KG1 (cell line): Measurements from ENCODE around the gene ZNF566.
"Not testable (repeated sequence)": the region's sequence is repeated elsewhere in the genome, so short reads cannot be mapped to it uniquely, and the experiment has no call there.

Source experiments
- DNase-seq: peaks from one replicate; lab custom pipeline; 2025; lab: John Stamatoyannopoulos, UW

ZNF566 gene

GRCh38 chr19:36489118-36489919 lies at the start of gene ZNF566:
Gene ZNF566 (minus strand): TSS chr19:36489561. CDS start chr19:36476557, 13,004 bp downstream.
- peak; percentile 85 for DNase-seq

- DNase-seq, result no peak
Measured at GRCh38 chr19:36528921-36529518, 39.7 kb upstream of the ZNF566 start.

- peak; percentile 91 for DNase-seq
Measured at GRCh38 chr19:36528194-36528920, 39.0 kb upstream of the ZNF566 start, which contains the start of gene ZNF260. Gene ZNF260 (minus strand): TSS chr19:36528271. CDS start chr19:36515238, 13,033 bp downstream.

- DNase-seq, result no peak
Measured at GRCh38 chr19:36527873-36528193, 38.5 kb upstream of the ZNF566 start.

GRCh38 chr19:36527341-36527740 lies 38.0 kb upstream of the ZNF566 start:
- DNase-seq, result no peak

GRCh38 chr19:36526581-36526980 lies 37.2 kb upstream of the ZNF566 start:
- DNase-seq, result no peak

GRCh38 chr19:36524617-36525016 lies 35.3 kb upstream of the ZNF566 start:
- no peak for DNase-seq

- no peak for DNase-seq
Measured at GRCh38 chr19:36514012-36514612, 24.8 kb upstream of the ZNF566 start.

GRCh38 chr19:36508325-36508724 lies 19.0 kb upstream of the ZNF566 start:
- no peak for DNase-seq

GRCh38 chr19:36501973-36502372 lies 12.6 kb upstream of the ZNF566 start:
- no peak for DNase-seq

- DNase-seq, result no peak
Measured at GRCh38 chr19:36497001-36497400, 7.6 kb upstream of the ZNF566 start.

- DNase-seq, result not testable (repeated sequence)
Measured at GRCh38 chr19:36492689-36493453, 3.5 kb upstream of the ZNF566 start.

GRCh38 chr19:36490846-36491245 lies 1.5 kb upstream of the ZNF566 start:
- DNase-seq, result not testable (repeated sequence)

- peak; percentile 77 for DNase-seq
Measured at GRCh38 chr19:36489920-36490415, 607 bp upstream of the ZNF566 start.

- peak; percentile 35 for DNase-seq
Measured at GRCh38 chr19:36488846-36489117, 579 bp downstream of the ZNF566 start.

GRCh38 chr19:36488118-36488845 lies 1.1 kb downstream of the ZNF566 start:
- no peak for DNase-seq

- no peak for DNase-seq
Measured at GRCh38 chr19:36483653-36484052, 5.7 kb downstream of the ZNF566 start.

GRCh38 chr19:36482876-36483275 lies 6.5 kb downstream of the ZNF566 start:
- no peak for DNase-seq

- no peak for DNase-seq
Measured at GRCh38 chr19:36460046-36460445, 29.3 kb downstream of the ZNF566 start.

GRCh38 chr19:36456831-36457230 lies 32.5 kb downstream of the ZNF566 start:
- DNase-seq, result no peak

- no peak for DNase-seq
Measured at GRCh38 chr19:36449059-36449670, 40.2 kb downstream of the ZNF566 start.
